Stimulated activated CD8-positive, alpha-beta memory T cell treated with anti-CD3 and anti-CD28 coated beads, Interleukin-12 subunit alpha, Interleukin-12 subunit beta, amount 100 ng/mL, for 1 hour (primary cell): ENCODE data around the gene GRIK1.

Source experiments
- DNase-seq: peaks from one replicate; pipeline ENCODE4 v3.0.0-alpha.2; 2020; ENCODE audit warnings: low read depth

GRIK1 gene

GRCh38 chr21:29671728-29672127, 268.1 kb downstream of the GRIK1 start:
- DNase-seq = no peak

DNA sequence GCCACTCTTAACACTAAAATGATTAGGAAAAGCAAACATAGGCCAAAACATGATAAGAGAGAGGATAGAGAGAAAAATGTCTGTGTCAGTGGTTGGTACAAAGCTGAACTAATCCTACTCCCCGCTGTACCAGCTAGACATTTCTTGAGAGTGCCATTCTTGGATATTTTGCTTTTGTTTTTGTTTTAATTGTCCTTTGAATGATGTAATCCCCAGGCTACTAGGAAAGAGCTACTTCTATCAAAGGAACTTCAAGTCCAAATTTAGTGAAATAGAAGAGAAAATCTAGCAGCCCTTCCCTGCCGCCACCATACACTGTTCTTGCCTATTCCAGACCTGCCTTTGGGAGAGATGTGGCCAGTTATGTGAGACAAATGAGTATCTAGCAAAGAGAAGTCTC, 269.6 kb downstream of the GRIK1 start:
- DNase-seq = no peak

- no peak for DNase-seq
These were observed 270.4 kb downstream of the GRIK1 start for GRCh38 chr21:29669416-29669815.

DNA sequence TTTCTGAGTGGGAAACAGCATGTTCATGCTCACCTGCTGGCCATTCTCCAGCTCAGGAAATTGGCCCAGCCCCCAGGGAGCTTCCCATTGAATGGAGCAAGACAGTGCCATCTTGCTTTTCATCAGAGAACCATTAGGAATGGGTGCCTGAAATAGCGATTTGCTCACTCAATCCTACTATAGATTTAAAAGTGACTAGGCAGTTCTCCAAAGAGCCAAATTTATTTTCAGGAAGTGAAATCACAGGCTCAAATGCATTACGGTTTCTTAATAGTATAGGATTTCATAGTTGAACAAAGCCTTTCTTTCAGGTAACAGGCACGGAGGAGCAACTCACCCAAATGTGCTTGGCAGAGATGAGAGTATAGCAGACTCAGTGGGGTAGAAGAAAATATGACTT, 272.1 kb downstream of the GRIK1 start:
- DNase-seq = no peak

GRCh38 chr21:29664615-29665014, 275.2 kb downstream of the GRIK1 start:
- no peak for DNase-seq

DNA sequence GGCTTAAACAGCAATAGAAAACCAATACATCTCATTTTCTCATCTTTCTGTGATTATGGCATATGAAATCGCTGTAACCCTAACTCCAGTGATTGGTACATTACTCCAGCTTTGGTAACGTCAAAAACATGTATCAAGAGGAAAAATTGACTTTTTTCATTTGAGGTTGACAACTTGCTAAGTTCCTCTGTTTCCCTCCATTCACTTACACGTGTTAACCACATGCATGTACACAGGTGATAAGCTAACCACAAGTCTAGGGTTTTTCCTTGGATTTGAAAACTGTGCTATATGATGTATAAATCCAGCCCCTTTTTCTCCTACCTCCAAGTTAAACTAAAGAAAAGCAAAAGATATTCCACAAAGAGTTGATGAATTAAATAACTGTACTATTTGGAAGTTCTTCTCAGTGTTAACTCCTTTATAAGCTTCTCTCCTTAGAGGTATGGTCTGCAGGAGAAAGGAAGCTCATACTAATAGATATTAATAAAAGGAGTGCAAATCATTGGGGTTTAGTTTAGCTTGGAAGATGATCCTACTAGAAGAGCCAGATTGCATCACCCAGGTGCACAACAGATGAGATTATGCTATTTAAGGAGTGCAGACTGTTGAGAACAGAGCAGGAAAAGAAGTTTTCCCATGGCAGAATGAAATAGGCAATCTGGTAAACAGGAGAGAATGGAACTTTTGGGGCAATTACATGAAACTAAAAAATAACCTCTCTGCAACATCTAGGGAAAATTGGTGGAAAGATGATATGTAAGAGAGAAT, 277.9 kb downstream of the GRIK1 start:
- no peak for DNase-seq

DNA sequence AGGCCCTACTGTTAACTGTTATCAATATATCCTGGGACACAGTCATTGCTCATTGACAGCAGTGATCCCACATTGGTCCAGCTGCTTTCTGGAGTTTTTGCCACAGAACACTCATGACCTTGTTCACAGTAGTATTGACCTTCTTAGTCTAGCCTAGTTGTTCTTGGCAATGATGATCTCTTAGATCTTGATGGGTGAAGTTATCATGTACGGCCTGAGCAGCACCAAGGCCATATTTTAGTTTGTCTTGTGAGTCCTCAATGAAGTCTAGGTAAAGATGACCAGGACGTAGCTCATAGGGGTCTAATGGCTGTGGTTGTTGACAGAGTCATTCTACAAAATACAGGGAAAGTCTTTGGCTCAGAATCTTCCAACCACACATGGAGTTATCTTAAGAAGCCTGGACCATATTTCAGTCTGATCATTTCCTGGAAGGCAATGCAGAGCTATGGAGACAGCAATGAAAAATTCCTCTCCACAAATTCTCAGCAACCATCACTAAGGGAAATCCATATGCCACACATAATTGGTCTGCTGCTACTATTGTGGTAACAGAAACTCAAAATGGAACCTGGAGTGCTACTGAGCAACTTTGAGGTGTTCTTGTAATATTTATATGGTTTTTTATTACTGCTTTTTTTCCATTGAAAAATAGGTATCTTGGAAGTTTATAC, 279.6 kb downstream of the GRIK1 start:
- no peak for DNase-seq

- no peak for DNase-seq
These were observed 280.9 kb downstream of the GRIK1 start for GRCh38 chr21:29658934-29659203.

GRCh38 chr21:29658177-29658933, 281.4 kb downstream of the GRIK1 start:
- no peak for DNase-seq

- DNase-seq = no peak
These were observed 282.4 kb downstream of the GRIK1 start for GRCh38 chr21:29657240-29657989.

GRCh38 chr21:29656504-29657239, 283.1 kb downstream of the GRIK1 start:
- no peak for DNase-seq

DNA sequence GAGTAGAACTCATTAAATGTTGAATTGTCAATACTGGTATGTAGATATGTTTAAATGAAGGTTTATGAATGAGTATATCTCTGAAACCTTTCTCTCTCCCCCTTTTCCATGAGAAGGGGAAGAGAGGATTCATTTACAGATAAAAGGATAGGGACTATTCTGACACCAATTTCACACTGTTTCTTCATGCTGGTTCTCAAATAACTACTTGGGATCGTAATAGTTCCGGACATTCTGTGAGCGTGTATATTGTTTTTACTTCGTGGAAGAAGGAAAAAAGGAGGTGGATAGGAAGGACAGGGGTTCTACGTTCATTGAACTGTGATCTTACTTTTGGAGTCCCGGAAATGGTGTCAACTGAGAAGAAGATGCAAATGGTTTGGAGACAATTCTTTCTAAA, 284.2 kb downstream of the GRIK1 start:
- no peak for DNase-seq

DNA sequence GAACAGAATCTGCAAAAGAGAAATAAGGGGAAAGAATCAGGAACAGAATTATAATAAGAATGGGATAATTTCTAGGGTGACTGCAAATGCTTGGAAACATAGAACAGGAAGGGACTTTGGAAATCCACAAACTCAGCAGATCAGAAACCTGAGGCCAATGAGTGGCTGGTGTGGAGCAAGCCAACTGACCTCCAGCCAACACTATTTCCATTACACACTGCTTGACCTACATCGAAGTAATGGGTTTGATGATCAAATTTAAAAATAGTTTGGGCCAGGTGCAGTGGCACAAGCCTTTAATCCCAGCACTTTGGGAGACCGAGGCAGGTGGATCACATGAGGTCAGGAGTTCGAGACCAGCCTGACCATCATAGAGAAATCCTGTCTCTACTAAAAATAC, 284.9 kb downstream of the GRIK1 start:
- DNase-seq = no peak

- no peak for DNase-seq
These were observed 285.6 kb downstream of the GRIK1 start for GRCh38 chr21:29654203-29654602.

DNA sequence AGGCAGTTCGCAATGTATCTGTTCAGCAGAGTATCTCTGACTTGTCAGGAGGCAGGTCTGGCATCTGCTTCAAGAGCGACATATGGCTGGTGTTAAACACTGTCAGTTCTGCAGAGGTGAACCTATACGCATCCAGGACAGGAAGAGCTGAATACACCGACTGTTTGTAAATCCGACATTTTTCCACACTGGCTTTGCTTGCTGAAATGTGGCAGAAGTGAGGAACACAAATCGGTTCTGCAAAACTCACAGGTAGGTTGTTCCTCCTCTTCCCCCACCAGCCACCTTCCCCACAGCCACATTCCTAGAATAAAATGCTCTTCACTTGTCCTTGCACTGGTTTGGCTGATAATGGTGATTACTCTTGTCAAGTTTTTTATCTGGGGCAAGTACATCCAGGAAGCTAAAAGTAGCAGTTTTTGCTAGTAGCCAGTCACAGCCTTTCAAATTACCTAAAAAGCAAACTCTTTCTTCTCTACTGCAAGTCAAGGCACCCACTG, 289.2 kb downstream of the GRIK1 start:
- no peak for DNase-seq

GRCh38 chr21:29649406-29649814, 290.4 kb downstream of the GRIK1 start:
- no peak for DNase-seq

DNA sequence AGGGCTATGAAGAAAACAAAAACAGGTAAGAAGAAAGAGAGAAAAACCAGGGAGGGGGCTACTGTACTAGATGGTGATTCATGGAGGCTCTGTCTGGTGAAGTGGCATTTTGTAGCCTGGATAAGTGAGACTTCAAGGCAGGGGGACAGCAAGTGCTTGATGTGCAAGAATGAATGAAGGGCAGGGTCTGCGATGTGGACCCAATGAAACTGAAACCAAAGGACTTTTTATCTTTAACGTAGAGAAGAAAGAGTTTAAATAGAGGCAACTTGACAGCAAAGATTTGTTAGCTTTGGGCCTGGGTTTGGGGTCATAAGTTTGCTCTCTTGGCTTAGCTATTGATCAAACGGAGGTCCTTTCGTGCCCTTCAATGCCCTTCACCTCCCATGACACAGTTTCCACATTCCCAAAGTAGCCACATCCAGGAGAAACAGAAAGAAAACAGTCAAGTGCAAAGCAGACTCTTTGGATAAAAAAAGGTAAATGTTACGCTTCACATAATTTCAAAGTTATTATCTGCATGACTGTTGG, 291.0 kb downstream of the GRIK1 start:
- DNase-seq = no peak

DNA sequence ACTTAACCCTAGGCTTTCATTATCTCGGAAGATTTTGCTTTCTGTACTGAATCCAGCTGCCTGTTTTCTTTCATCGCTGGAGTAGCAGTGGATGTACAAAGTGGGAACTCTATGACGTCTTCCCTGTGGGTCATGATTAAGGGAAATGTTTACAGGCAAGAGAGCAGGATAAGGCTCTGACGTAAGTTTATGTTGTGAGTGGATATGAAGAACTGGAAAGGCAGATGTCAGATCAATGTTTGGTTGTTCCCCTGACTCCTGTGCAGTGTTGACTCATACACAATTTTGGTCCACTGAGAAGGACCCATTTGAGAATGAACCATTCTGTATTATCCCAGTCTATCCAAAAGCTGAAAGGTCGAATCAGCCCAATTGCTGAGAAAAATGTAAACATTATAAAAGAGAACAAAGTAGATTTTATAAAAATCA, 292.4 kb downstream of the GRIK1 start:
- no peak for DNase-seq

DNA sequence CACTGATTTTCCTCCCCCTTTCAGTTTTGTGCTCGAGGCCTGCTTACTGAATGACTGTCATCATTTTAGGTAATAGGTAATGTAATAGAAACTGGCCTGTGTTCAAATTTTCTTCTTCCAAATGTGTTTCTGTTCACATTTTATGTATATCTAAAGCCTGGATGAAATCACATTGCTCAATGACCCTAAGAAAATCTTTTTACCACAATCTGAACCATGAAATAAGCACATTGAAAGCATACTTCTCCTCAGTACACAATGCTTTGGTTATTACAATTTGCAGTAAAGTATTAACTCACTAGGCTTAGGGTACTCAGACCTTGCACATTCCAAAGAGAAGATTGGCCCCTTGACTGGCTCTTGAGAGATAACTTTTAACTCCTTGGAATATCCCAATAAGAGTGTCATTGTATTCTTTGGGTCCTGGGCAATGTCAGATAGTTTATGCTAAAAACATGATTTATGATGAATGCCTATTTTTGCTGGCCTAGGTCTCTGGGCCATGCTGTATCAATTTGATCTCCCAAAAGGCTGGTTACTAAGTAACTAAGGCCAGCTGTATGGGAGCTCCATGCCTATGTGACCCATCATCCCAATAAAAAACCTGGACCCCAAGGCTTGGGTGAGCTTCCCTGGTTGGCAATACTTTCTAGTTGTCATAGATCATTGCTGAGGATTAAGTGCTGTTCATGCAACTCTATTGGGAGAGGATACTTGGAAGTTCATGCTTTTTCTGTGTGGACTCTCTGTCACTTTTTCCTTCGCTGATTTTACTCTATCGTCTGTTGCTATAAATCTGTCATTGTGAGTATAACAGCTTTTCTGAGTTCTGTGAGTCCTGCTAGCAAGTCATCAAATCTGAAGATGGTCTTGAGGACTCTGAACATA, 293.9 kb downstream of the GRIK1 start:
- no peak for DNase-seq

GRCh38 chr21:29643289-29643688, 296.5 kb downstream of the GRIK1 start:
- no peak for DNase-seq
